Occipital lobe (tissue), 2 donors: ENCODE measurements around the gene POLN. TPM values are rescaled to one million over a fixed set of nuclear protein-coding genes. Genes with fewer than 3 reads are reported as not detected.
A peak's percentile ranks its signal among the peaks of the same experiment; 100 is the strongest.

Source experiments
- DNase-seq: peaks from one replicate; lab custom pipeline; 2025; lab: John Stamatoyannopoulos, UW
- total RNA-seq: library from RNA; depleted of rRNA; stranded (reverse); fragments of >200 nt; gene quantifications from one replicate; pipeline ENCODE4 v1.2.3, GENCODE V29; 2014

Gene POLN
- total RNA-seq, 1 donor from 2014 or later: 7.8 TPM

DNA sequence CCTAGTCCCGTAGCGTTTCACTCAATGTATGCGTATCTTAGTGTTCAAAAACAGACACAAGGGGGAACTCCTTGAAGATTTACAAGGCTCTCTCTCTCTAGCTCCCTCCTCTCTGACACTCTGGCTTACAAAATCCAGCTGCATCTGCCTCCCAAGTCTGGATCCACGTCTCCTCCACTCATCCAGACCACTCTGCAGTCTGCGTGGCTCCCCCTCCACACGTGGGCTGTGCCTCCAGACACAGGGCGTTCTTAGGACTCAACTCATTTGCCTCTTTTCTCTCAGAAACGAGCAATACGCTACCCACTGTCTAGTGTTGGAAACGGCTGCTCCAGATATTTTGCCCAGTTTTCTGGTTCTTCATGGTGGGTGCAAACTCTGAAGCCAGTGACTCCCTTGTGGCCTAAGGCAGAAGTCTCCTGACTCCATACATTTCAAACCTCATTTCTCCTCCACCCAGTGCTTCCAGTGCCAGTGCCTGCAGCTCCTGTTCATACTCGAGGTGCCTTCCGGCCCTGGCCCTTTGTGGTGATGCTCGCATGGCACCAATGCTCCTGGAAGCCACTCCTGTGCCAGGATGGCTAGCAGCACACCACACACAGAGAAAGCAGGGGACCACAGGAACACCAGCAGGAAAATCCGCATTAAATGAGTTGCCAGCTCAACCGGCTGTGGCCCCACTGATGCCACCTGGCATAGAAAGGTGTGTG, 158.7 kb downstream of the POLN start:
- DNase-seq: no peak

DNA sequence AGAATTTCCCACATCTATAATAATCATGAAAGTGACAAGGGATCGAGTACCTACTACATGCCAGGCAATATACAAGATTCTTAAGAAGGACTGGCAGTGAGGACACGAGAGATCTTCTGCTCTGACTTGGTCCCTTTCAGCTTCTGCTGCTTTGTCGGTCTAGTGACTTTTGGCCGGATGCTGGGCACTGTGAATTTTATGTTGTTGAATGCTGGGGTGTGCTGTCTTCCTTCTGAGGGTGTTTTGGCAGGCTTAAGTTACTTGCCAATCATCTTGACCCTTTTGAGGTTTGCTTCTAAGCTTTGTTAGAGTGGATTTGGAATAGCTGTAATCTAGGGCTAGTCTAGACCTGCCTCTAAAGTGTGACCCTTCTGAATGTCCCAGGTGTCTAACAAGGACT, 159.3 kb downstream of the POLN start:
- DNase-seq: no peak

DNA sequence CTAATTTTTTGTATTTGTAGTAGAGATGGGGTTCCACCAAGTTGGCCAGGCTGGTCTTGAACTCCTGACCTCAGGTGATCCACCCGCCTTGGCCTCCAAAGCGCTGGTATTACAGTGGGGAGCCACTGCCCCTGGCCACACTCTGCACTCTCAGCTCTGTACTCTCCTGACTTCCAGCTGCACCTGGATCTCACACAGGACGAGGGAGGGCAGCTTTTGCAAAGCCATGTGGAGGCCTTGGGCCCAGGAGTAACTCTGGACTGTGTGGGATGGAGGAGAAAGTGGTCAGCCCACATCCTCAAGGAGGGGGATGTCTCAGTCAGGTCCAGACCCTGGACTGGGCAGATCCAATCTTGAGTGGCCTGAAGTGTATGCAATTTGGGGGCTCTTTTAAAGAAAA, 159.8 kb downstream of the POLN start:
- DNase-seq: no peak

DNA sequence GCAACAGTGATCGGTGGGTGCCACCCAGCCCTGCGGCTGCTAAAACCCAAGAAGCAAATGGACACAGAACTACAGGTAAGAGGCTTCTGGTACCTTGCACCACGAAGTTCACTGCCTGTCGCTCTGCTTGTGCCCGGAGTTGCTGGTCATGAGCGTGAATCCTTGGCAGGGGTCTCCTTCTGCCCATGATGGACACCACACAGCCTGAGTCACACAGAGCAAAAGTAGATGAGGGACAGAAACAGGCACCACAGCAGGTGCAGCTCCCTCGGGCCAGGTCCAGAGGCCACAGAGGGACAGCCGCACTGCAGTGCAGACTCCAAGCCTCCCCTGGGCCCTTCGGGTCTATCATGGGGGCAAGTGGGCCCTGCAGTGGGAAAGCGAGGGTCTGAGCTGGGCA, 160.4 kb downstream of the POLN start:
- DNase-seq: no peak

DNA sequence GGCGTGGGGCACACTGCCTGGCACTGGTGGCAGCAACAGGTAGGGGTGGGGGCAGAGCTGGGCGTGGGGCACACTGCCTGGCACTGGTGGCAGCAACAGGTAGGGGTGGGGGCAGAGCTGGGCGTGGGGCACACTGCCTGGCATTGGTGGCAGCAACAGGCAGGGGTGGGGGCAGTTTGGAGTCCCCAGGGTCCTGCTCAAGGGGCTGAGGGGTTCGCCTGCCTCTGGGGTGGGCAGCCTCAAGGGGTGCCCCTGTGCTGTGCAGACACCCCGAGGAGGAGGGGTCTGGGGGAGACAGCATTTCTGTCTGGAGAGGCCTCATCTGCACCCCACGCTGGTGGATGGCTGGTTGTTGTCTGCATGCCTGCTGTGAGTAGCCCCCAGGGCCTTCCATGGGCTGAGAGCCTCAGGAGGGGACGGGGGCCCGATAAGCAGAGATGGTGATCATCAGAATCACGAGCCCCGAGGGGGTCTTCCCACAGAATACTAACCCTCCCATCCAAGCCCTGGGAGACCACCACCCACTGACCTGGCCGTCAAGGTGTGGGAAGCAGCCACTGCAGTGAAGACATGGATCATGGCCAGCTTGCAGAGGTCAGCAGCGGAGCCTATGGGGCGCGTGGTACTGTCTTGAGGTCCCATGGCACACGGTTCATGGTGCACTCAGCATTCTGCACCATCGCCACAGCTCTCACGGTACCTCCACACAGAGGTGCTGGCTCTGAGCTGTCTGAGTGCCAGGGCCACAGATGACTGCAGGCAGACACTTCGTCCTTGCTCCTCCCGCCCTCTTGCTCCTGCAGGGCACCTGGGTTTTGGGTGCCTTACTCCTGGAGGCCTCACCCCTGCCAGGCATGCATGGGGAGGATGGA, 161.3 kb downstream of the POLN start:
- no peak for DNase-seq

DNA sequence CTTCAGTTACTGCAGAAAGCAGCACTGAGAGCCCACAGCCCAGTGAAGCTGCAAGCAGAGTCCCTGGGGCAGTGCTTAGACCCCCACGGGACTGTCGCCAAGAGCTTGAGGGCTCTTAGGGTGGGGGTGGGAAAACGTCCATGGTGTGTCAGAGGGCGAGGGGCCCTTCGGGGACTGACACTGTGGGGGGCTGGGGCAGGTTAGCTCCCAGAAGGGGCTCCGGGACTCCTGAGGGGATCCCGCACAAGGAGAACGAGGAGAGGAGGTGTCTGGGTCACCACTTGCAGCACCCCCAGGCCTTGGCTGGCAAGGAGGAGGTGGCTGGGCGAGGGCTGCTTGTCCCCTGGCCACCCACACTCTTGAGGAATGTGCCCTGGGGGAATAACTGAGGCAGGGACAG, 162.0 kb downstream of the POLN start:
- no peak for DNase-seq

DNA sequence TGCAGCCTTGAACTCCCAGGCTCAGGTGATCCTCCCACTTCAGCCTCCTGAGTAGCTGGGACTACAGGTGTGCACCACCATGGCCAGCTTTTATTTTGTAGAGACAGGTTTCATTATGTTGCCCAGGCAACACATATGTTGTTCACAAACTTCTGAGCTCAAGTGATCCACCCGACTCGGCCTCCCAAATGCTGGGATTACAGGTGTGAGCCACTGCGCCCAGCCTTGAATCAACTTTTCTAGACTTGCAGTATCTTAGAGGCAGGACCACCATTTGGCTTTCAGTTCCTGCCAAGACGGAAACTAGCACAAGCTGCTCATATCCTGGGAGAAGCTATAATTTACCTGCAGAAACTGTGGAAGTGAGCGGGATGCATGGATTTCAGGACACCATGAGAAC, 162.9 kb downstream of the POLN start:
- no peak for DNase-seq

DNA sequence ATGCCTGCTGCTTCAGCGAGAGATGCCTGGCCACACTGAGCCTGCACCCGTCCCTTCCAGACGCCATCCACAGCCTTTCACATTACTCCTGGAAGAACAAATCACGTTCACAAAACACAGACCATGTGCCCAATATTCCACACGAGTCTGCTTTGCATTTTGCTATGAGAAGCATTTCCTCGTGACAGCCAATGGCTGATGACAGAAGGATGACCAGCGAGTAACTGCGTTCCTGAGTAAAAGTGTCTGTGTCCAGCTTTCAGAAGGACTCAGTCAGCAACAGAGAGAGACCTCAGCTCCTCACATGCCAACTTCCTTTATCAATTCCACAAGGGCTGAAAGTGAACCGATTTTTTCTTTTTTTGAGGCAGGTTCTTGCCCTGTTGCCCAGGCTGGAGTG, 163.3 kb downstream of the POLN start:
- no peak for DNase-seq

DNA sequence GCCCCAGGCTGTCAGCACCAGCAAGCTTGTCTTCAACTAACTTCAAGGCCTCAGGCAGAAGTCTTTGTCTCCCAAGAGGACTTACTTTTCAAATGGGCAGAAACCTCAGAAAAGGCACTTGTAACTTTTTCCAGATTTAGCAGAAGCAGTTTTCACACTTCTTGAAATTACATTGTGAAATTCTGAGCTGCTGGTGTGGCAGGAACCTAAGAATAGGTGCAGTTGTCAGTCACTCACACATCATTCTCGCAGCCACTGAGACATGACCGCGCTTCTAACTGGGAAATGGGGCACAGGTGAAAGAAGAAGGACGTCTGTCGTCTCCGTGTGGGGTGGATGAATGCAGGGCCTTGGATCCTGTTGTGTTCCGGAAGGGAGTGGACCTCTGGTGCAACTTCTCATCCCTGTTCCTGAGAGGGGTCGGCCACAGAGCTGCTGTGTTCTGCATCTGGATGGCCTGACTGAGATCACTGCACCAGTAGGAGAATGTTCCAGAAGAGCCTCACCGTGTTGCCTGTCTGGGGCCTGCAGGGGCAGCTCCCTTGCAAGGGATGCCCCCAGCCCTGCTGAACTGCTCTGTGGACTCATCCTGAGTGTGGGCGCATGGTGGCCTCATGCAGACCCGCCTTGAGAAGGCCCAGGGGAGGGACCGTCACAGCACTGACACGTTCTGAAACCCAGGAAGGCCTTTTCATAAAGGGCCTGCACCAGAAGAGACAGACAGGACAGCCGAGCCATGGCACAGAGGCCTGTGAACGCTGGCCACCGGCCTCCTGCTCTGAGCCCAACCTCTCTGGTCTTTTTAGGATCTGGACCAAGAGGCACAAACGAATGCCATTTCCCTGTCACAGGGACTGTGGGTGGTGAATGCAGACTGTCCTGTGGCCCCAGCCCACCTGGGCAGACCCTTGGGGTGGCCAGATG, 164.1 kb downstream of the POLN start:
- DNase-seq: no peak

DNA sequence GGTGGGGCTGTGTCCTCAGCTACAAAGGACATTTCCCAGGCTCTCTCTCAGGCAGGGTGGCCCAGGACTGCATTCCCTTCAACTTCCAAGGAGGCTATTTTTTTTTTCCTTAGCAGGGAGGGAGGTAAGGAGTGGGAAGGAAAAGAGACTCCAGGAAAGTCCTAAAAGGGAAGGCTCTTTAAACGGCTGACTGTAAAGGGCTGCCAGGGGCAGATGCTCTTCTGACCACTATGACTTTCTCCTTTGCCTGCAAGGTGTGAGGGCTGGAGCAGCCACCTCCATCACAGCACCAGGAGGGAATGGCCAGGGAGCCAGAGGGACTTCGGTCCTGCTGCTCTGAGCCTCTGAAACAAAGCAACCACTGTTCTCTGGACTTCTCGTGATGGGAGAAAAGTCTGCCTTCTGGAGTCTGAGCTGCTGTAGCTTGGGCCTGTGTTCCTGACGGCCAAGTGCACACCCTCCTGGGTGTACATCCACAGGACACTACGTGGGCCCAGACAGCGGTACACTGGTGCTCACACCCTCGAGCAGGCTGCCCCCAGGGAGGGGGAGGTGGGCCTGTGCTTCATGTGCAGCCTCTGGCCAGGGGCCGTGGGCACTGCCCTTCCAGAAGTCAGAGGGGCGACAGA, 164.9 kb downstream of the POLN start:
- DNase-seq: no peak

DNA sequence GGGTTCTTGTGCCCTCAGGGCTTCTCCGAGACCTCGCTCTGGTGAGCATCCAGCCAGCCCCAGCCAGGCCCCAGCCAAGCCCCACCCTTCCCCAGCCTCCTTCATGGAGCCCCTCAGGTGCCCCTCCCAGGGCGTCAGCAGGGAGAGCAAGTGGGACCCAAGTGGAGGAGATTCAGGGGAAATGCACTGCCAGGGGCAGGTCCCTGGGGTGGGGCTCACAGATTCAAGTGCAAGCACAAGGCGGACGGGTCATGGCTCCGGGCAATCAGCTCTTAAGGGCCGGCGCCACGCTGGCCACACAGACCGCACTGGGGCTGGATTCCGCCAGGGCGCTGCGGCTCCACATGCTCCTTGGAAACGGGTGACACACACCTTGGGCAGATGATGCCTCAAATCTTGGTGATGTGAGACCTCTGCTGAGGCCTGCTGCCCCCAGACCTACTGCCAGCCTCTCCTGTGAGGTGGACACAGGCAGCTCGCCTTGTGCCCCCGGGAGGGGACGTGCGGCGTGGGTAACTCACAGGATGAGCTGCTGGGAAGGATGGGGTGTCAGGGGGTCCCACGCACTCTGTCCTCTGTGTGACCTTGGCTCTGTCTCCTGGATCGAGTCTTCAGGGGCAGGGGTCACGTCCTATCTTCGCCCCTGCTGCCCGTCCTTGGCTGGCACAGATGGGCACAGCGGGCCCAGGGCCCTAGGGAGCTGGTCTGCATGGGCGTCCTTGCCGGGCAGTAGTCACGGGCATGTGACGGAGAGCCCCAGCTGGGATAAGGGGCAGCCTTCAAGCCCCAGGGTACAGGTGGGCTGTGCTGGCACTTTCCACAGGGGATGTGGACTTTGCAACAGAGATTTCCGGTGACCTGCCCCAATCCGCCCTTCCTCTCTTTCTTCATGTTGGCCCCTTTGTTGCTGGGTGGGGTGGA, 165.7 kb downstream of the POLN start:
- no peak for DNase-seq

DNA sequence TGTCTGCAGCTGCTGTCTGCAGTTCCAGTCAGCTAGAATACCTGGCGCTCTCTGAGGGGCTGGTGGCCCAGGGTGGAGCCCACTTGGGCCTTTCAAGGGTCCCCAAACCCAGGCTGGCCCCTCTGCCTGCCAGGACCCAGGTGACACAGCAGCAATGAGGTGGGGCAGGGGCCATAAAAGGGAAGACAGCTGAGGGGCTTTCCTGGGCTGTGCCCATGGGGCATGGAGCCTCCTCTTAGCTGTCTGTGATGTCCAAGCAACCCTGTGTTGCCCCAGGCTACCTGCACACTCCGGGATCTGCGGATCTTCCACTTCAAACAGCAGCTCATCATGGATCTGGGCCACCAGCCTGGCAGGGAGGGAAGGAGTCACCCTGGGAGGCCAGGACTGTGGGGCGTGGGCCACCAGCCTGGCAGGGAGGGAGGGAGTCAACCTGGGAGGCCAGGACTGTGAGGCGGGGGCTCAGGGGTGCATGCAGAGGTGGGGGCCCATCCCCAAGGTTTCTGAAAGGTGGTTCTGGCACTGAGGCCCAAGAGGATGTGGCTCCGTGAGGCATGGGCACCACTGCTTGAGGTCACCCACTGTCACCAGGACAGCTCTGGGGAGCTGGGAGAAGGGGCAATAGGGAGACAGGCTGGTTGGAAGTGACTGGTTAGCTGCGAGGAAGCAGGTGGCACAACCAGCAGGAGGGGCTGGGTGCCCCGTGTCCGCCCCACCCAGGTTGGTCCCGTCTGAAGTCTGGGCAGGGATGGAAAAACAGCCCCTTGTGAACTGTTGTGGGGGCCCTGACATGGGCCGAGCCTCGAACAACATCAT, 166.5 kb downstream of the POLN start:
- DNase-seq: no peak

DNA sequence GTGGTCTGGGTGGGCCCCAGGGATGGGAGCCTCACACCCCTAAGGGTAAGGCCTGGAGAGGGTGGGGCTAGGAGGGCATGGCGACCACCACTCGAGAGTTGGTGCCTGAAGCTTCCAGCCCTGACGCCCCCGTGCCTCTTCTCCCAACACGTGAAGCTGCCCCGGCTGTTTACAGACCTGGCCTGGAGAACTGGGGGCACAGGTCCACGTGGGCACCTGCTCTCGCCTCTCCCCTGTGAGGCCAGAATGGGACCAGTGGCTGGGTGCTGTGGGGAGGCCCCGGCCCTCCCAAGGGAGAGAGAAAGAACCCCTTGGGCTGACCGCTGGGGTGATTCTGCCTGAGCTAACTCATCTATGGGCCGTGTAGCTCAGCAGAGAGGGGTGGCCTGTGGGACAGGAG, 167.3 kb downstream of the POLN start:
- DNase-seq: no peak

DNA sequence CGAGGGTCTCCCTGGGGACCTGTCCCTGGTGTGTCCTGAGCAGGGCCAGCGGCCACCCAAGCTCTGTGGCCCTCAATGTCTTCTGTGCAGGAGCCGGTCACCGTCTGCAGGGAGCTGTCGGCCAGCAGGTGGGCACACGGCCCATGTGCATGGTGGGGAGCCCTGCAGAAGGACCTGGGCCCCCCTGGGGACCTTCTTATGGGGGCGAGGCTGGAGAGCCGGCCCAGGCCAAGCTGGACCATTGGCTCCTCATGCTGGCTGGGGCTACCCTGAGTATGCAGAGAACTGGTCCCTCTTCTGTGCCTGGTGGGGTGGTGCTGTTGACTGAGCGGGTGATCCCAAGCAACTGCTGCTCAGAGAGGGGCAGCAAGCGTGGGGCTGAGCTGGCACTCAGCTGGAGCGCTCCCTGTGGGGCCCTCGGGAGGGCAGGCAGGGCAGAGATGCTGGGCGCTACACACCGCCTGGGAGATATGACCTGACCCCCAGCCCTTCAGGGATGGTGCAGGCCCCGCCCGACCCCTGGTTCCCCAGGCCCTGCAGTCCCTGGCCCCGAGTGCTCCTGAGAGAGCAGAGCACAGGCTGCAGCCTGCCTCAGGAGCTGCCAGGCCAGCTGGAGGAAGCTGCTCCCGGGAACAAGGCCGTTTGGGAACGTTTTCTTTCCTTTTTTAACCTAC, 168.0 kb downstream of the POLN start:
- DNase-seq: peak; percentile 38

DNA sequence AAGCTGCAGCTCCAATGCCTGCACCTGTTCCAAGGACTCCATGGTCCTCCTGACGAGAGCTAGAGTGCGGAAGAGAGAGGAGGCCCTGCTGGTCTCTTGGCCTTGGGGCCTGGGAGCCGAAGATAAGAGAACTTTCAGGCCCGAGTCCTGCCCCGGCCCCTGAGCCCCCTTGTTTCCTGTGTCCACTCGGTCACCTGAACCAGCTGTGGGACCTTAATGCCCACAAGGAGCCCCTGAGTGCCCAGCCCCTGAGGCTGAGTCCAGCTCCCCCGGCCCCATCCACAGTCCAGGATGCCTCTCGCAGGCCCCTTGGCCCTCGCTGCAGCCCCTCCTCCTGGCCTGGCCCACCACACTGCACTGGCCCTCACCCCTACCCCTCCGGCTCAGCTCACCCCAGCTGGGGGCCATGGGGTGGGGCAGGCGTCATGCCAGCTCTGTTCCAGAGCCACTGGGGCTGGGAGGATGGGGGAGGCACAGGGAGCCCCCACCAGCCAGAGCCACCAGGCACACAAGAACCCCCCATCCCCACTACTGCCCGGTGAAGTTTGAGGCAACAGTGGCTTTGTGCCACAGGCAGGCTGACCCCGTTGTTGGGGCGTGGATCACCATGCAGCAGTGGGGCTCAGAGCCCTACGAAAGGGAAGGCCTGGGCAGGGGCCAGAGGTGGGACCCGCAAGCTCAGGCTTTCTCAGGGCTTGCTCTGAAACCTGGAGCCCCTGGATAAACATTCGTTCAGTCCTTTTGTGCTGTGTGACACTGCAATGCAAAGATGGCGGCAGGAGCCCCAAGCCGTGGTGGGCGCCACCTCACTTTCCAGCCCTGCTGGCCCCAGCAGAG, 168.7 kb downstream of the POLN start:
- no peak for DNase-seq

DNA sequence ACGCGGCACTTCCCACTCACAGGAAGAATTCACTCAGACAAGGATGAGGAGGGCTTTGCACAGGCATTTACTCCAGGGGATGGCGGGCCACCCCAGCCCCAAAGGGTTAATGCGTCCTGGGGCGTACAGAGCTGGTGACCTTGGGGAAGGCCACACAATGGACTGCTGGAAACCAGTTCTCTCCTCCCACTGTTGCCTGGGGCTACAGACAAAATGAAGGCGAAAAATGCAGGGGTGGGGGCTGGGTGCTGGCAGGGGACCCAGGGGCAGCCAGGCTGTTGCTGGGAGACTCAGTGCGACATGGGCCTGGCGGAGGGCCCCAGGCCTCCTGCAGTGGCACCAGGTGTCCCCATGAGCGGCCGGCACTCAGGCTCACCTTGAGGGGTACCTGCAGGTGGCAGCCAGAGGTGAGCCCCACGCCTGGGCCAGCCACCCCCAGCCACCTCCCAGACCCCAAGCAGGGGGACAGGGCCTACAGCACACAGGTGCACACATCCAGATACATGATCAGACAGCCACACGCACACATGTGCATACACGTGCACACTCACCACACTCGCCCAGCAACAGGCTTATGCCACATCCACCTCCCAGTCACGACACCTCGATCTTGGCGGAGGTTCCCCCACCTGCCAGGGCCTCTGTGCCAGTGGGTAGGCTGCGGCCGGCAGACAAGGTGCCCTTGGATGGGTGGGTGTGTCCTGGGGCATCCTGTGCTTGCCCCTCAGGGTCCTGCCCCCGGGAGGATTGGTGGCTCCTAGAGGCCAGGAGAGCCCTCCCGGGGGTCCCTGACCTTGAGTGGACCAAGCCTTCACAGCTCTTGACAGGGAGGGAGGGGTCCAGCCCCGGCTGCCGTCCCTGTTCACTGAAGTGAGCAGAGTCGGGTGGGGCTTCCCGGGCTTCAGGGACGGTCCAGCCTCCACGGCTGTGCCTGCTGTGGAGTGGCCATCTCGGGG, 169.7 kb downstream of the POLN start:
- no peak for DNase-seq
